Fibroblast of the aortic adventitia (primary cell): ENCODE data around the gene DEXI. TPM values are rescaled to one million over a fixed set of nuclear protein-coding genes. Genes with fewer than 3 reads are reported as not detected.

Experiments used
- DNase-seq: peaks from one replicate; pipeline ENCODE4 v3.0.0-alpha.2; 2010; ENCODE audit warnings: low read depth
- H3K4me3 ChIP-seq: 2 replicates; pipeline ENCODE4 v1.5.1; 2011; ENCODE audit warnings: low read depth, mild to moderate bottlenecking, control low read depth, low read length, moderate library complexity
- CTCF ChIP-seq: IDR thresholded peaks from 2 replicates; pipeline ENCODE4 v1.5.1; 2011; ENCODE audit warnings: mild to moderate bottlenecking, low read length, control low read depth, inconsistent platforms; ENCODE audit not compliant: insufficient read depth
- total RNA-seq: library from RNA; depleted of rRNA; stranded (reverse); fragments of >200 nt; gene quantifications from 2 replicates; pipeline ENCODE4 v1.2.3, GENCODE V29; 2012; ENCODE audit warnings: low replicate concordance

Gene DEXI
- total RNA-seq, 1 donor, result 35.2 TPM

- TF ChIP-seq CTCF, result no peak
- no peak overlapping the region for H3K4me3 ChIP-seq
- DNase-seq, result no peak
Observed at GRCh38 chr16:10885246-10885645, 57.0 kb downstream of the DEXI start.

- TF ChIP-seq CTCF, result no peak
- no peak overlapping the region for H3K4me3 ChIP-seq
- DNase-seq, result no peak
Observed at GRCh38 chr16:10883004-10883403, 59.3 kb downstream of the DEXI start.

GRCh38 chr16:10881479-10882030, 60.7 kb downstream of the DEXI start:
- TF ChIP-seq CTCF, result no peak
- DNase-seq, result no peak
- no peak overlapping the region for H3K4me3 ChIP-seq

DNA sequence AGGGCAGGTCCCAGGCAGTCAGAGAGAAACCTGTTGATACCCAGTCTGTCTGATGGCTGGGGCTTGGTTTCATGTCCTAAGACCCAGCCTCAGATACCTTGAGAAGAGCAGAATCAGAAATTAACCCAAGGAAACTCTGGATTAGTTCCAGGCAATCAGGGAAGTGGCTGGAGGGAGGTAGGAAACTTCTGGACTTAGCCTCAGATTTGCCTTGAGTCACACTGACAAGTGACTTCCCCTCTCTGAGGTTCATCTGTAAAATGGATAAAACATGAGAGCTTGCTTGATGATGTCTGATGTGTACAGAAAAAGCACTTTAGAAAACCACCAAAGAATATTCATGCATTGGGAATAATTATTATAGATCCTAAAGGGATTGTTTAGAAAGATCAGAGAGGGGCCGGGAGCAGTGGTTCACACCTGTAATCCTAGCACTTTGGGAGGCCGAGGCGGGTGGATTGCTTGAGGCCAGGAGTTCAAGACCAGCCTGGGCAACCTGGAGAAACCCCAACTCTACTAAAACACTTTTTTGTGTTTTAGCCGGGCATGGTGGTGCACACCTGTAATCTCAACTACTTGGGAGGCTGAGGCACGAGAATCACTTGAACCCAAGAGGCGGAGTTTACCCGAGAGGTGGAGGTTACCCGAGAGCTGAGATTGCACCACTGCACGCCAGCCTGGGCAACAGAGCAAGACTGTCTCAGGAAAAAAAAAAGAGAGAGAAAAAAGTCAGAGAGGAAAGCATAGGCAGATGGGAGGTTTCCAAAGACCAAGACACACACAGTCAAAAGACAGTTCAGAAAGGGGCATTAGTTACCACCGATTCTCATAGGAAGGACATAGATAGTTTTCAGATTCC, 61.4 kb downstream of the DEXI start:
- TF ChIP-seq CTCF, result no peak

GRCh38 chr16:10879681-10880589, 62.3 kb downstream of the DEXI start:
- no peak overlapping the region for H3K4me3 ChIP-seq
- DNase-seq, result no peak
- TF ChIP-seq CTCF, result no peak

More for the DNA sequence above, 61.4 kb downstream of the DEXI start:
- no peak overlapping the region for H3K4me3 ChIP-seq
- DNase-seq, result no peak

Other genes with a start within 250 kb of the DEXI start
- gene TEKT5, start 247.5 kb downstream of the DEXI start, total RNA-seq, result 0.09 TPM in 1 of 2 replicates, not detected in the other
- 9.7 and 17.2 TPM in 2 replicates for gene NUBP1, start 198.6 kb downstream of the DEXI start, total RNA-seq
- gene TVP23A, start 123.7 kb downstream of the DEXI start, total RNA-seq, result not detected in 2 replicates
- gene CIITA, start 65.3 kb downstream of the DEXI start, total RNA-seq, result 0.74 and 1.3 TPM in 2 replicates
- 14.5 and 16.3 TPM in 2 replicates for gene CLEC16A, start 2.1 kb upstream of the DEXI start, total RNA-seq